GM12873 (cell line): Measurements from ENCODE around the gene PITPNB.

Experiments used
- CTCF ChIP-seq: IDR thresholded peaks from 2 replicates; pipeline ENCODE4 v1.5.1; 2012; ENCODE audit warnings: low read depth, mild to moderate bottlenecking, moderate library complexity, low read length, control low read depth; ENCODE audit not compliant: insufficient read depth; ENCODE audit errors: missing control alignments

The PITPNB gene

DNA sequence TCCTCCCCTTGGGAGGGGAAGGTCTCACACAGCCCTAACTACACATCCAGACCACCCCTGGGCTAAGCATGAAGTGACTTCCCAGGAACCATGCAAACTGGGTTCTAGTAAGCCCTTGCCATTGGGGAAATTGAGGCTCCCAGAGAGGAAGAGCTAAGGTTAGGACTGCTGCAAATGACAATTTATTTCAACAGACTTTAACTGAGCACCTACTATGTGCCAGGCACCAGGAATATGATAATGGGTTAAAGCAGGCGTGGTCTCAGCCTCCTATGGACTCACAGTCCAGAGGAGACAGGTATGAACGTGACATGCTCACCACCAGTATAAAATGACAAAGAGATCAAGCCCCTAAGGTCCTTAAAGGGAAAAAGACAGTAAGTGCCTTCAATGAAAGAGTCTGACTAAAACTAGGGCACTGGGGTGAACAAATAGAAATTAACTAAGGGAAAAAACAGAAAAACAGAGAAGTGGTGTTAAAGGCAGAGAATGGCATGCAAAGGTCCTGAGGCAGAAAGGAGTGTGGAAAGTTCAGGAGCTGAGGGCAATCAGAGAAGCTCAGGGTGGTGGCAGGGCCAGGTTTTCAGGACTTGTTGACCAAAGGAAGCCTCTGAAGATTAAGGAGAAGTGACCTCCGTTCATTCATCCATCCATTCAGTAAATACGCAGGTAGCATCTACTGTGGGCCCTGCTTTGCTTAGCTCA lies 103.1 kb downstream of the PITPNB start:
- TF ChIP-seq CTCF: no peak

DNA sequence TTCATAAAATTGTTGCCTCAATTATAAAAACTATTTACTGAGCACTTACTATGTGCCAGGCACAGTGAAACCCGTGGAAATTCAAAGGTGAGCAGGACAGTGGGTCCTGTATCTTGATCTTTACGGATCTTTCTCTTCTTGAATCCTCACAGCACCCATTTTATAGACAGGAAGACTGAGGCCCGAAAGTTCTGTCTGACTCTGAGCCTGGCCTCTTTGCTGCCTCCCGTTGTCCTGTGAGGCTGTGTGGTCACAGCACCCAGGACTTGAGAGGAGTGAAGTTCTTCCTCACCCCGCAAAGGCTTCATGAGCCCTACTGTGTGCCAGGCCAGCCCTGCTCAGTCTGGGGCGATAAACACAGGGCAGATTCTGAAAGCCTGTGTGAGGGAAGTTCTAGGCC lies 104.1 kb downstream of the PITPNB start:
- no peak for TF ChIP-seq CTCF

DNA sequence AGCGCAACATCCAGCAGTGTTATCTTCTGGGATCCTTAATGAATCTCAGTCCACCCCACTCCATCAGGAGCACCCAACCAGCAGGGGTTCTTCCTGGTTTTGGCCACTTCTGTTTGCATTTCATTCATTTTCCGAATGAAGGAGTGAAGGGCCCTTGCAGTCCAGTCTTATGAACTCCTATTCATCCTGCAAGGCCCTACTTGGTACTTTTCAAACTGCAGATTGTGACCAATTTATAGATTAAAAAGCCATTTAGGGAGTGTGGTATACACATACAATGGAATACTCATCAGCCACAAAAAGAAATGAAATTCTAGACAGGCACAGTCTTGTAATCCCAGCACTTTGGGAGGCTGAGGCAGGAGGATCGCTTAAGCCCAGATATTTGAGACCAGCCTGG lies 107.3 kb downstream of the PITPNB start:
- no peak for TF ChIP-seq CTCF

DNA sequence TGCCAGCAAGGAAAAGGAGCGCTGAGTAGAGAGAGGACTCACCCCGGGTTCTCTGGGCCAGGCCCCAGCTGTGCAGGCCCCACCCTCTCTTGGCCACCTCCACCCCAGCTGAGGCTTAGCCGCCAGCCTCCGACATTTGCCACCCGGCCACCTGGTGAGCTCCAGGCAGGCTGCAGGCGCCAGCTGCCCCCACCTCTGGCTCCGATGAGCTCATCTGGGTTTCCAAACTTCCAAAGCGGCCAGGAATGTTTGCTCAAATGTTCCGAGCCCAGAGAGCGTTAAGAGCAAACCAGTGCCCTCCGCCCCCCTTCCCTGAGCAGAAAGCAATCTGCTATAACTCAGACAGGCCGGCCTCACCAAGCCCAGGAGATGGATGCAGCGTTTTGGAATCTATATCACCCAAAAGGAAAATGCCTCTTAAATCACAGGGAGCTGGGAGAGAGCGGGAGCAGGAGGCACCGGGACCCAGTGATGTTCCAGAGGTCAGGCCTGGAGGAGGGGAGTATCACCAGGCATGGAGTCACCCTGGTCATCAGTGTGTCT lies 108.4 kb downstream of the PITPNB start:
- TF ChIP-seq CTCF: no peak

- TF ChIP-seq CTCF: no peak
These were observed 109.1 kb downstream of the PITPNB start for GRCh38 chr22:27809700-27810608.

GRCh38 chr22:27809226-27809603 lies 109.8 kb downstream of the PITPNB start:
- no peak for TF ChIP-seq CTCF
